ENCODE results near the gene ADGRL2. TPM values are rescaled to one million over a fixed set of nuclear protein-coding genes. Genes with fewer than 3 reads are reported as not detected.

The ADGRL2 gene
- polyA plus RNA-seq, 1 donor from 2014 or later, result 190 TPM

- Histone ChIP-seq H3K4me3 (ENCODE audit: low read length) (no peak overlapping the region), H3K4me2 (ENCODE audit: low read length) (no peak overlapping the region), H3K27me3 (ENCODE audit: insufficient read depth, low read depth, low read length) (no peaks in the 10 kb centered on the region), H3K79me2 (replicated peaks; ENCODE audit: insufficient read depth, low read length) (peaks cover 56% of the 10 kb centered on the region), H3K9me3 (ENCODE audit: low read length) (no peaks in the 10 kb centered on the region), H3F3A (ENCODE audit: insufficient read depth, low read length, poor library complexity, severe bottlenecking) (peaks cover 7% of the 10 kb centered on the region), H2AFZ (ENCODE audit: low read depth, low read length) (no peak overlapping the region), H3K9me2 (ENCODE audit: insufficient read depth, low read length) (no peaks in the 10 kb centered on the region), H3K36me3 (ENCODE audit: insufficient read depth, low read length) (no peaks in the 10 kb centered on the region), H3K9ac (ENCODE audit: low read length) (no peak overlapping the region), H3K27ac (ENCODE audit: low read length) (no peak overlapping the region), H4K20me1 (ENCODE audit: insufficient read depth) (no peaks in the 10 kb centered on the region)
- TF ChIP-seq RAD21 (conservative IDR thresholded peaks at IDR 0.05) (no peak), SMC3 (conservative IDR thresholded peaks at IDR 0.05; ENCODE audit: poor library complexity) (no peak), TAF1 (IDR thresholded peaks at IDR 0.05; ENCODE audit: low read depth) (no peak), EP300 (conservative IDR thresholded peaks at IDR 0.05; ENCODE audit: poor library complexity, severe bottlenecking) (no peak), CTCF (IDR thresholded peaks at IDR 0.05; ENCODE audit: poor library complexity, severe bottlenecking) (no peak), POLR2AphosphoS5 (IDR thresholded peaks at IDR 0.05) (no peak), MXI1 (conservative IDR thresholded peaks at IDR 0.05; ENCODE audit: poor library complexity, severe bottlenecking) (no peak), REST (IDR thresholded peaks at IDR 0.05; ENCODE audit: borderline replicate concordance) (no peak), EZH2 (IDR thresholded peaks at IDR 0.05; ENCODE audit: borderline replicate concordance, insufficient read depth, low read length, poor library complexity, severe bottlenecking) (no peak)
Observed at GRCh38 chr1:81921344-81921743, 120.6 kb downstream of the ADGRL2 start.

GRCh38 chr1:81921851-81922462 lies 121.2 kb downstream of the ADGRL2 start:
- Histone ChIP-seq H3K9ac (ENCODE audit: low read length) (no peak overlapping the region), H3K9me2 (ENCODE audit: insufficient read depth, low read length) (no peaks in the 10 kb centered on the region), H3F3A (ENCODE audit: insufficient read depth, low read length, poor library complexity, severe bottlenecking) (peaks cover 7% of the 10 kb centered on the region), H2AFZ (ENCODE audit: low read depth, low read length) (no peak overlapping the region), H3K36me3 (ENCODE audit: insufficient read depth, low read length) (no peaks in the 10 kb centered on the region), H3K27me3 (ENCODE audit: insufficient read depth, low read depth, low read length) (no peaks in the 10 kb centered on the region), H4K20me1 (ENCODE audit: insufficient read depth) (no peaks in the 10 kb centered on the region), H3K27ac (ENCODE audit: low read length) (no peak overlapping the region), H3K4me2 (ENCODE audit: low read length) (no peak overlapping the region), H3K9me3 (ENCODE audit: low read length) (no peaks in the 10 kb centered on the region), H3K4me3 (ENCODE audit: low read length) (no peak overlapping the region), H3K79me2 (replicated peaks; ENCODE audit: insufficient read depth, low read length) (peaks cover 59% of the 10 kb centered on the region)
- no peak for TF ChIP-seq POLR2AphosphoS5 (IDR thresholded peaks at IDR 0.05)
- no peak for TF ChIP-seq EZH2 (IDR thresholded peaks at IDR 0.05; ENCODE audit: borderline replicate concordance, insufficient read depth, low read length, poor library complexity, severe bottlenecking)
- TF ChIP-seq EP300 (conservative IDR thresholded peaks at IDR 0.05; ENCODE audit: poor library complexity, severe bottlenecking), result no peak
- no peak for TF ChIP-seq SMC3 (conservative IDR thresholded peaks at IDR 0.05; ENCODE audit: poor library complexity)
- TF ChIP-seq CTCF (IDR thresholded peaks at IDR 0.05; ENCODE audit: poor library complexity, severe bottlenecking), result no peak
- no peak for TF ChIP-seq REST (IDR thresholded peaks at IDR 0.05; ENCODE audit: borderline replicate concordance)
- no peak for TF ChIP-seq MXI1 (conservative IDR thresholded peaks at IDR 0.05; ENCODE audit: poor library complexity, severe bottlenecking)

Data from neural cell (in vitro differentiated cells).